ENCODE results near the gene SGIP1. TPM values are rescaled to one million over a fixed set of nuclear protein-coding genes. Genes with fewer than 3 reads are reported as not detected.
"Not testable (repeated sequence)": the region's sequence is repeated elsewhere in the genome, so short reads cannot be mapped to it uniquely, and the experiment has no call there.

Gene SGIP1
- polyA plus RNA-seq, 1 experiment = 110 TPM

DNA sequence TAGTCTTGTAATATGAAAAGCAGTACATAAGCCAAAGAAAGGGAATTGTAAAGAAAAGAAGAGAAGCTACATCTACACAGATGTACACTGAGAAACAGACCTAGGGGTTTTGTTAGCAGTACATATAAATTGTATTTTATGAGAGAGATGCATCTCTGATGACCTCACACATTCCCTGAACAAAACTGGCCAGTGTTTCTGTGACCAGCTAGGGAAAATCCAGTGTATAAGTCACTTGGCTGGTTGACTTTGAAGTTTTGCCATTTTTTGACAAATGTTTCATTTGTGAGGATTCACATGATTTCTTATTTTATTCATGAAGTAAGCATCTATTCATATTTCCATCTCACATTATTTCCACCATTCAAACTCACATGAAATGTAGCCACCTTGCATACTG lies 190.0 kb downstream of the SGIP1 start:
- POLR2A ChIA-PET = no interaction called here

DNA sequence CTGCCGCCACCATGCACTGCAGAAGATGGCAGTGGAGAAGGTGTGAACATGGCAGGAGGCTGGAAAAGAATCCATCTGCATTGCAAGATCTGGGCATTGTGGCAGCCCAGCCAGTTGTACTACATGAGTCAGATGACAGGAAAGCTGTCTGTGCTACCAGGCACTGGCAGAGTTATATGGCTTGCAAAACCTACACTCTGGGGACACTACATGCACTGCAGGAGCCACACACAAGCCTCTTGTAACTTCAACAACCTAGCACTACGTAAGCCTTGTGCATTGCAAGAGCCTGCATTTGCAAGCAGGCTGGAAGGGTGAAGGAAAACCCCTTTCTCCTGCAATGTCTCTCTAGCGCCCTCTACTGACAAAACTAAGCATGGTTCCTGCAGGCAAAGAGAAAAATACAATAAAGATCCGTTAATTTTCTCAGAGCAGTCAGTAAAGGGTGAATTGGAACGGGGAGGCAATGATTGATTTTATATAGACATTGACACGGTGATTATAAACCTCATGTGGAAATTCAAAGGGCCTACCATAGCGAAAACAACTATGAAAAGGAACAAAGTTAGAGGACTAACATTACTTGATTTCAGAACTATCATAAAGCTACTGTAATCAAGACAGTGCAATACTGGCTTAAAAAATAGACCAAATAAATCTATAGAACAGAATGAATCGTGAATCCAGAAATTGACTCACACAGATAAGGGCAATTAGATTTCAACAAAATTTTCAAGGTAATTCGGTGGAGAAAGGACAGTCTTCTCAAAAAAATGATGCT lies 192.1 kb downstream of the SGIP1 start:
- POLR2A ChIA-PET = interaction anchor here (0.6 kb wide), 1 partner anchor 1233 kb away, joined by 4 read pairs; no protein-coding TSS in a partner anchor
- DNase-seq (ENCODE audit: low read depth, low spot score) = peak; percentile 41
- CTCF ChIA-PET = interaction anchor here (0.6 to 2.3 kb wide), 28 partner anchors 10 to 921 kb away, joined by 3 to 19 read pairs (median 4); no protein-coding TSS in a partner anchor
- TF ChIP-seq, protein P1, sequence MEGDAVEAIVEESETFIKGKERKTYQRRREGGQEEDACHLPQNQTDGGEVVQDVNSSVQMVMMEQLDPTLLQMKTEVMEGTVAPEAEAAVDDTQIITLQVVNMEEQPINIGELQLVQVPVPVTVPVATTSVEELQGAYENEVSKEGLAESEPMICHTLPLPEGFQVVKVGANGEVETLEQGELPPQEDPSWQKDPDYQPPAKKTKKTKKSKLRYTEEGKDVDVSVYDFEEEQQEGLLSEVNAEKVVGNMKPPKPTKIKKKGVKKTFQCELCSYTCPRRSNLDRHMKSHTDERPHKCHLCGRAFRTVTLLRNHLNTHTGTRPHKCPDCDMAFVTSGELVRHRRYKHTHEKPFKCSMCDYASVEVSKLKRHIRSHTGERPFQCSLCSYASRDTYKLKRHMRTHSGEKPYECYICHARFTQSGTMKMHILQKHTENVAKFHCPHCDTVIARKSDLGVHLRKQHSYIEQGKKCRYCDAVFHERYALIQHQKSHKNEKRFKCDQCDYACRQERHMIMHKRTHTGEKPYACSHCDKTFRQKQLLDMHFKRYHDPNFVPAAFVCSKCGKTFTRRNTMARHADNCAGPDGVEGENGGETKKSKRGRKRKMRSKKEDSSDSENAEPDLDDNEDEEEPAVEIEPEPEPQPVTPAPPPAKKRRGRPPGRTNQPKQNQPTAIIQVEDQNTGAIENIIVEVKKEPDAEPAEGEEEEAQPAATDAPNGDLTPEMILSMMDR (IDR thresholded peaks at IDR 0.05; ENCODE audit: low read depth, low read length) = peak; percentile 99
- H3K4me3 ChIP-seq (ENCODE audit: low read depth, low read length) = no peak overlapping the region
- no peak overlapping the region for H3K27ac ChIP-seq (ENCODE audit: low read depth, low read length)
- no peaks in the 10 kb centered on the region for H3K27me3 ChIP-seq (ENCODE audit: control insufficient read depth, insufficient read depth, low read length)
- no peaks in the 10 kb centered on the region for H3K9me3 ChIP-seq (ENCODE audit: control insufficient read depth, insufficient read depth, low read length)

More for the DNA sequence above, 190.0 kb downstream of the SGIP1 start:
- TF ChIP-seq, protein P1 (IDR thresholded peaks at IDR 0.05; ENCODE audit: low read depth, low read length) = no peak
- no peaks in the 10 kb centered on the region for H3K9me3 ChIP-seq (ENCODE audit: control insufficient read depth, insufficient read depth, low read length)
- H3K4me3 ChIP-seq (ENCODE audit: low read depth, low read length) = no peak overlapping the region
- H3K27ac ChIP-seq (ENCODE audit: low read depth, low read length) = no peak overlapping the region
- no peaks in the 10 kb centered on the region for H3K27me3 ChIP-seq (ENCODE audit: control insufficient read depth, insufficient read depth, low read length)
- peak; percentile 6 for DNase-seq (ENCODE audit: low read depth, low spot score)
- CTCF ChIA-PET = no interaction called here

DNA sequence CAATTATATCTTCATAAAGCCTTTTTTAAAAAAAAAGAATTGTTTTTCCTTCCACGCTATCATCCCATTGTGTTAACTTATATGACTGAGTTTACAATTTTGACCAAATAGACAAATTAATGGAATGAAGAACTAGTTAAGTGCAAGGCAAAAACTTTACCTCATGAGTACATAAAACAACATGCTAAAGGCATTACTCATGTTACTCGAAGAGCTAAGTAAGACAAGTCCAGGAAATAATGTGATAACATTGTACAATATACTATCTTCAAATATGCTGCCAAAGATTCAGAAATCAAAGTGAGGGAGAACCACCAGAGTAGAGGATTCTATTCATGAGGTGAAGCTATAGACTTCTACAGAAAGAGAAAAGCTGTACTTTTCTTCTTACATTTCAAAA lies 194.1 kb downstream of the SGIP1 start:
- Histone ChIP-seq H3K9me3 (ENCODE audit: control insufficient read depth, insufficient read depth, low read length) (no peaks in the 10 kb centered on the region), H3K27me3 (ENCODE audit: control insufficient read depth, insufficient read depth, low read length) (no peaks in the 10 kb centered on the region), H3K4me3 (ENCODE audit: low read depth, low read length) (no peak overlapping the region), H3K27ac (ENCODE audit: low read depth, low read length) (no peak overlapping the region)
- ChIA-PET POLR2A (no interaction called here), CTCF (no interaction called here)
- no peak for DNase-seq (ENCODE audit: low read depth, low spot score)
- TF ChIP-seq, protein P1 (IDR thresholded peaks at IDR 0.05; ENCODE audit: low read depth, low read length) = no peak

DNA sequence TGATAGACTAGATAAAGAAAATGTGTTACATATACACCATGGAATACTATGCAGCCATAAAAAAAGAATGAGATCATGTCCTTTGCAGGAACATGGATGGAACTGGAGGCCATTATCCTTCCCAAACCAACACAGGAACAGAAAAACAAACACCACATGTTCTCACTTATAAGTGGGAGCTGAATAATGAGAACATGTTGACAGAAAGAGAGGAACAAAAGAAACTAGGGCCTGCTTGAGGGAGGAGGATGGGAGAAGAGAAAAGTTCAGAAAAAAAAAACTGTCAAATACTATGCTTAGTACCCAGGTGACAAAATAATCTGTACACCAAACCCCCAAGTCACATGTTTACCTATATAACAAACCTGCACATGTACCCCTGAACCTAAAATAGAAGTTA lies 194.8 kb downstream of the SGIP1 start:
- CTCF ChIA-PET; H3K9me3 ChIP-seq (ENCODE audit: control insufficient read depth, insufficient read depth, low read length); POLR2A ChIA-PET; H3K4me3 ChIP-seq (ENCODE audit: low read depth, low read length); DNase-seq (ENCODE audit: low read depth, low spot score); H3K27me3 ChIP-seq (ENCODE audit: control insufficient read depth, insufficient read depth, low read length); H3K27ac ChIP-seq (ENCODE audit: low read depth, low read length): not testable (repeated sequence)

DNA sequence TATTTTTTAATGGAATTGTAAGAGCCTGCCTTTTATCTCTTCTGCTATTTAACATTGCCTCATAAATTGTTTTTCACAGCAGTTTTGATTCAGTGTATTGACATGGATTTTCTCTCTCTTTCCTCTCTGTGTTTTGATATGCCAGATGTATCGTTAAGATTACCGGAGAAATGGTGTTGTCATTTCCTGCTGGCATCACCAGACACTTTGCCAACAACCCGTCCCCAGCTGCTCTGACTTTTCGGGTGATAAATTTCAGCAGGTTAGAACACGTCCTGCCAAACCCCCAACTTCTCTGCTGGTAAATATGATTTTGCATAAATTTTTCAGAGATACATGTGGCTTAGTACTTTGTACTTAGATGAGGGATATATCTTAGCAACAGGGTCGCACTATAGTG lies 195.2 kb downstream of the SGIP1 start:
- TF ChIP-seq, protein P1 (IDR thresholded peaks at IDR 0.05; ENCODE audit: low read depth, low read length) = no peak
- ChIA-PET CTCF (no interaction called here), POLR2A (no interaction called here)
- Histone ChIP-seq H3K27me3 (ENCODE audit: control insufficient read depth, insufficient read depth, low read length) (no peaks in the 10 kb centered on the region), H3K27ac (ENCODE audit: low read depth, low read length) (no peak overlapping the region), H3K9me3 (ENCODE audit: control insufficient read depth, insufficient read depth, low read length) (no peaks in the 10 kb centered on the region), H3K4me3 (ENCODE audit: low read depth, low read length) (no peak overlapping the region)
- no peak for DNase-seq (ENCODE audit: low read depth, low spot score)

All from AG04450 (cell line).